Measurements from ENCODE around the gene NPC1L1.

- TF ChIP-seq POLR2AphosphoS5 (IDR thresholded peaks at IDR 0.05) = no peak
- TF ChIP-seq, protein P1, sequence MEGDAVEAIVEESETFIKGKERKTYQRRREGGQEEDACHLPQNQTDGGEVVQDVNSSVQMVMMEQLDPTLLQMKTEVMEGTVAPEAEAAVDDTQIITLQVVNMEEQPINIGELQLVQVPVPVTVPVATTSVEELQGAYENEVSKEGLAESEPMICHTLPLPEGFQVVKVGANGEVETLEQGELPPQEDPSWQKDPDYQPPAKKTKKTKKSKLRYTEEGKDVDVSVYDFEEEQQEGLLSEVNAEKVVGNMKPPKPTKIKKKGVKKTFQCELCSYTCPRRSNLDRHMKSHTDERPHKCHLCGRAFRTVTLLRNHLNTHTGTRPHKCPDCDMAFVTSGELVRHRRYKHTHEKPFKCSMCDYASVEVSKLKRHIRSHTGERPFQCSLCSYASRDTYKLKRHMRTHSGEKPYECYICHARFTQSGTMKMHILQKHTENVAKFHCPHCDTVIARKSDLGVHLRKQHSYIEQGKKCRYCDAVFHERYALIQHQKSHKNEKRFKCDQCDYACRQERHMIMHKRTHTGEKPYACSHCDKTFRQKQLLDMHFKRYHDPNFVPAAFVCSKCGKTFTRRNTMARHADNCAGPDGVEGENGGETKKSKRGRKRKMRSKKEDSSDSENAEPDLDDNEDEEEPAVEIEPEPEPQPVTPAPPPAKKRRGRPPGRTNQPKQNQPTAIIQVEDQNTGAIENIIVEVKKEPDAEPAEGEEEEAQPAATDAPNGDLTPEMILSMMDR (IDR thresholded peaks at IDR 0.05) = no peak
Measured at GRCh38 chr7:44534501-44534900, 6.6 kb downstream of the NPC1L1 start.
